Peyer's patch (tissue), 4 donors: ENCODE data around the gene MCF2L. TPM values are rescaled to one million over a fixed set of nuclear protein-coding genes. Genes with fewer than 3 reads are reported as not detected.

ENCODE experiments used
- DNase-seq, 3 donors: peaks; one replicate each; pipeline ENCODE4 v3.0.0-alpha.2; 2017 to 2019
- H3K27ac ChIP-seq, 4 donors: fragments of 200-600 bp; sonication (generic); one replicate each; pipeline ENCODE4 v1.5.1; 2016 to 2019
- H3K27me3 ChIP-seq, 2 donors: fragments of 200-600 bp; sonication (generic); one replicate each; pipeline ENCODE4 v1.5.1; 2019
- H3K36me3 ChIP-seq, 3 donors: fragments of 200-600 bp; sonication (generic); one replicate each; pipeline ENCODE4 v1.5.1; 2016 to 2019
- H3K4me1 ChIP-seq, 4 donors: fragments of 200-600 bp; sonication (generic); one replicate each; pipeline ENCODE4 v1.5.1; 2016 to 2019
- H3K4me3 ChIP-seq, 4 donors: fragments of 200-600 bp; sonication (generic); 1 replicate in 3 of 4; 2 replicates in 1 of 4; pipeline ENCODE4 v1.5.1; 2016 to 2019; ENCODE audit warnings: mild to moderate bottlenecking in 1 of 4
- H3K9me3 ChIP-seq, 4 donors: fragments of 200-600 bp; sonication (generic); one replicate each; pipeline ENCODE4 v1.5.1; 2016 to 2019; ENCODE audit warnings: mild to moderate bottlenecking in 1 of 4
- CTCF ChIP-seq, 6 experiments: fragments of 450-650 bp in 4 of 6; fragments of 200-600 bp in 2 of 6; sonication (generic) in 1 of 6; IDR thresholded peaks; one replicate each; pipeline ENCODE4 v1.5.1; 2017 to 2019; ENCODE audit warnings: antibody characterized with exemption in 6 of 6, mild to moderate bottlenecking in 3 of 6, moderate library complexity in 1 of 6
- POLR2A ChIP-seq, 2 donors: fragments of 450-650 bp; IDR thresholded peaks; one replicate each; pipeline ENCODE4 v1.5.1; 2017; ENCODE audit warnings: antibody characterized with exemption in 2 of 2, mild to moderate bottlenecking in 2 of 2, moderate library complexity in 2 of 2
- total RNA-seq, 4 donors: library from RNA; depleted of rRNA; stranded (reverse); fragments of >200 nt; gene quantifications; one replicate each; pipeline ENCODE4 v1.1.0, GENCODE V29; 2016

MCF2L gene
- total RNA-seq, 4 donors from 2014 or later, result 81.4 to 165 (median 149) TPM

GRCh38 chr13:112969692-112970338 lies 801 bp downstream of the MCF2L start:
- TF ChIP-seq POLR2A (IDR thresholded peaks at IDR 0.05), result no peak
- no peak for TF ChIP-seq CTCF (IDR thresholded peaks at IDR 0.05)
- Histone ChIP-seq H3K9me3 (no peaks in the 10 kb centered on the region), H3K27ac (peak overlapping the region in 1 of 4 donors; percentile 75), H3K36me3 (no peaks in the 10 kb centered on the region), H3K27me3 (no peaks in the 10 kb centered on the region), H3K4me3 (peak overlapping the region; percentile 45 to 65 (median 61)), H3K4me1 (peaks cover 0 to 17% (median 3%) of the 10 kb centered on the region in 4 donors)
- DNase-seq, result no peak

- H3K27me3 ChIP-seq, result no peaks in the 10 kb centered on the region
- peak in 1 of 3 donors; percentile 26 for DNase-seq
- H3K27ac ChIP-seq, result no peak overlapping the region
- no peaks in the 10 kb centered on the region for H3K9me3 ChIP-seq
- no peak for TF ChIP-seq POLR2A (IDR thresholded peaks at IDR 0.05)
- no peak for TF ChIP-seq CTCF (IDR thresholded peaks at IDR 0.05)
- H3K4me3 ChIP-seq, result no peak overlapping the region
- peaks cover 0 to 17% (median 3%) of the 10 kb centered on the region in 4 donors for H3K4me1 ChIP-seq
- no peaks in the 10 kb centered on the region for H3K36me3 ChIP-seq
Observed at GRCh38 chr13:112970552-112971287, 1.7 kb downstream of the MCF2L start.

- Histone ChIP-seq H3K4me1 (peaks cover 0 to 17% (median 3%) of the 10 kb centered on the region in 4 donors), H3K4me3 (no peak overlapping the region), H3K27ac (no peak overlapping the region), H3K36me3 (no peaks in the 10 kb centered on the region), H3K9me3 (no peaks in the 10 kb centered on the region), H3K27me3 (no peaks in the 10 kb centered on the region)
- DNase-seq, result peak in 1 of 3 donors; percentile 33
- TF ChIP-seq CTCF (IDR thresholded peaks at IDR 0.05) (no peak), POLR2A (IDR thresholded peaks at IDR 0.05) (no peak)
Observed at GRCh38 chr13:112971288-112971643, 2.3 kb downstream of the MCF2L start.

- H3K9me3 ChIP-seq, result no peaks in the 10 kb centered on the region
- TF ChIP-seq POLR2A (IDR thresholded peaks at IDR 0.05), result no peak
- TF ChIP-seq CTCF (IDR thresholded peaks at IDR 0.05), result no peak
- DNase-seq, result no peak
Observed at GRCh38 chr13:112972258-112972657, 3.2 kb downstream of the MCF2L start.

GRCh38 chr13:112972867-112973576 lies 4.0 kb downstream of the MCF2L start:
- Histone ChIP-seq H3K4me3 (no peak overlapping the region), H3K4me1 (peaks cover 0 to 17% (median 3%) of the 10 kb centered on the region in 4 donors), H3K27me3 (no peaks in the 10 kb centered on the region), H3K27ac (no peak overlapping the region), H3K9me3 (no peaks in the 10 kb centered on the region), H3K36me3 (no peaks in the 10 kb centered on the region)
- DNase-seq, result peak in 1 of 3 donors; percentile 59
- no peak for TF ChIP-seq CTCF (IDR thresholded peaks at IDR 0.05)
- TF ChIP-seq POLR2A (IDR thresholded peaks at IDR 0.05), result no peak

More at GRCh38 chr13:112972258-112972657, 3.2 kb downstream of the MCF2L start:
- H3K36me3 ChIP-seq, result no peaks in the 10 kb centered on the region
- peaks cover 0 to 17% (median 3%) of the 10 kb centered on the region in 4 donors for H3K4me1 ChIP-seq
- H3K27me3 ChIP-seq, result no peaks in the 10 kb centered on the region
- H3K27ac ChIP-seq, result no peak overlapping the region
- H3K4me3 ChIP-seq, result no peak overlapping the region
